Measurements from ENCODE around the gene PPP1R9A.
A peak's percentile ranks its signal among the peaks of the same experiment; 100 is the strongest.

PPP1R9A gene

DNA sequence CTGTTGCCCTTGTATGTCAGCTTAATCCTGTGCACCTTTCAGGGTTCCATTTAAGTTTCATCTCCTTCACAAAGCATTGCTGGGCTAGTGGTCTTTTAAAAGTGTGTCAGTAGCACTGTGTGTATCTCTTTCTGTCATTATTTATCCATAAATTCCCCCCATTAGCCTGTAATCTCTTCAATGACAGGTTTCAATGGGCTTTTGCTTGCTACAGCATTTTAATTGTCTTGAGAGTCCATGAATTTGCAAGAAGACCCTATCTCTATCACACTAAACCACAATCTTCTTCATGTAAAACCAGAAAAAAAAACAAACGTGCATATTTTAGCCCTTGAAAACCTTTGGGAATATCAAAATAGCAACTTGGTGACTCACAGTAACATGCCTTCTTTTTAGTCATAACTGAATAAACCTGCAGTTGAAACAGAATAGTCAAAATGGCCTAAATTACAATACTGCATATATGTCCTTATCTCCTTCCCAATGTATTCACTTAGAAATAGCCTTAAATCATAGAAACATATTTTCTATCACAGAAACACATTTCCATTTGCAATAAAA, 298.4 kb downstream of the PPP1R9A start:
- peak; percentile 75 for DNase-seq (ENCODE audit: low read depth)

DNA sequence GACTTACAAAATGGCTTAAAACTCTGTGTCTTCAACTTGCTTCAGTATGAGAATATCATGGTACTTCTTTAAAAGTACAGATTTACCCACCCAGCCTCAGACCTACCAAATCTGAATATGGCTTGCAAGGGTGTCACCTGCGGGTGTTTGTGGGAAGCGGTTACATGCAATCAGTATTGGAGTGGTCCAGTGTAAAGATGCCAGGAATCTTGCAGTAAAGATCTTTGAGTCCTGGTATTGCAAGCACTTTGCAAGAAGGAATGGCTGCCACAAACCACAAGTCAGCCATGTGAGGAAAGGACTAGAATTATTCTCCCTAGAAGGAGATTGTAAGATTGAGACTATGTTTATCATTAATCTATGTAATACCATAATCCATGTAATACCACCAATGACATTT, 301.9 kb downstream of the PPP1R9A start:
- no peak for DNase-seq (ENCODE audit: low read depth)

DNA sequence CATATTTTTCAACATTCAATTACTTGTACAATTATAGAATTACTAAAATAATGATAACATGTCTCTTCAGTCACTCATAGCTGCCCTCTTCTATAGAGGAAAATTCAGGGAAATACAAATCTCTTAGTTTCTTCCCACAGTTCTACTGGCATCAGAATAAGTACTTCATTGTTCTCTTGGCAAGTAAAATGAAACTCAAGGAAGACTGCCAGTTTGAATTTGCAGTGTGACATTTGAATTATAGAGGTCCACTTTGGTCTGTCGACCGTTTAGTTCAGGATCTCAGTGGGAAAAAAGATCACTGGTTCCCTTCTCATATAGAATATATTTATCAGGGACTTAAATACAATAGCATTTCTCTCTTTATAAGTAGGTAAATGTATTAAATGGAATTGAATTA, 302.4 kb downstream of the PPP1R9A start:
- DNase-seq (ENCODE audit: low read depth) = no peak

DNA sequence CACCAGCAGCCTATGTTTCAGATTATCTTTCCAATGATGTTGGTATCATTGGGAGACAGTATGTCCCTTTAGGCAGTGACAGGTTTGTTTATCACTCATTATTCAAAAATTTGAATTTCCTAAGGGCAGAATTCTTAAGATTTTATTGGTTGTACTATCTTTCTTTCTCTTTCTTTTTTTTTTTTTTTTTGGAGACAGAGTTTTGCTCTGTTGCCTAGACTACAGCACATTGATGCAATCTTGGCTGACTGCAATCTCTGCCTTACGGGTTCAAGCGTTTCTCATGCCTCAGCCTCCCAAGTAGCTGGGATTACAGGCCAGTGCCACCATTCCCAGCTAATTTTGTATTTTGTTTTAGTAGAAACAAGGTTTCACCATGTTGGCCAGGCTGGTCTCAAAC, 305.8 kb downstream of the PPP1R9A start:
- DNase-seq (ENCODE audit: low read depth) = no peak

DNA sequence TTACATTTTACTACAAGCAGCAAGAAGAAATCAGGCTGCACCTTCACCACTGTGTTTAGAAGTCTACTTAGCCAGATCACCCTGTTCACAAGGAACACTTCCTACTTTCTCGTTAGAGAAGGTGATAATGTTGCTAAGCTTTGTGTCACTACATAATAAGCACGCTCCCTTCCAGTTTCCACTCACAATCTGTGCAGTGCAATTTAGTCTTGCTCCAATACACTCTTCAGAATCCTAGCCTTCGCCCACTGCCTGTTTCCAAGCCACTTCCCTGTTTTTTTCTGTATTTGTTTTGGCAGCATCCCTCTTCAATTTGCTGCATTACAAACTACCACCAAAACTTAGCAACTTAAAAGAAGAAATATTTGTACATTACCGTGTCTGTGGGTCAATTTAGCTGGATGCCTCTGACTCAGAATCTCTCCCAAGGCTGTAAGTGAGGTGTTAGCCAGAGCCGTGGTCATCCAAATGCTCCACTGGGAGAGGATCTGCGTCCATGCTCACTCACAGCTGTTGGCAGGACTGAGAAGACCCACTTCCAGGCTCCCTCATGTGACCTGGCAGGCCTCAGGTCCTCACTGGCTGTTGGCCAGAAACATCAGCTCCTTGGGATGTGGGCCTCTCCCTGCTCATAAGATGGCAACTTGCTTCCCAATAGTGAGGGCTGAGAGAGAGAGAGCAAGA, 306.6 kb downstream of the PPP1R9A start:
- no peak for DNase-seq (ENCODE audit: low read depth)

DNA sequence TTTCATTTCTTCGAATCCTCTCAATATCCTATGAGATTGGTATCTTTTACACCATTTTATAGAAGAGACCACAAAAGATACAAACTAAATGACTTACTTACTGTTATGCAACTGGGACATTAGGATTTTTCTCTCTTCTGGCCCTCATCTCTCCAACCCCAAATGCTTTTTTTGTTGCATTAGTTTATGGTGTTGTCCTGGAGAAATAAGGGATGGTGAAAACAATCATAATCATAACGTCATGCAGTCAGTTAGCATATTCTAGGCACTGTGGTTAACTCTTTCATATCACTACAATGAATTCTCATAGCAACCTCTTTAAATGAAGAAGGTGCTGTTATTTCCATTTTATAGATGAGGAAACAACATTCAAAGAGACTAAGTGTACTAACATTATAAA, 312.3 kb downstream of the PPP1R9A start:
- DNase-seq (ENCODE audit: low read depth) = no peak

DNA sequence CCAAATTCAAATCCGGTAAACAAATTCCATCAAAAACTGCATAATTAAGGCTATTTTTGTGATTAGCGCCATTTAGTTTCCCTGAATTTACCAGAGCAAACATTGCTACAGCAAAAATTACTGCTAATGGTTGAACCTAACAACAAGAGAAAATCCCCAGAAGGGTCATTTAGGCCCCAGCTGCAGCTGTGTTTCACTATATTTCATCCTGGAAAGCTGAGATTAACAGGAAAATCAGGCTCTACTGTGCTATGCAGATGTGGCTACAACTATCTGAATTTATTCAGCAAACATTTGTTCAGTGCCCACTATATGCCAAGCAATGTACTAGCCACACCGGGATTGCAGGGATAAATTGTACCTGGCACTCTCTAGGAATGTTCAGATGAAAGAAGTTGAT, 312.9 kb downstream of the PPP1R9A start:
- DNase-seq (ENCODE audit: low read depth) = no peak

DNA sequence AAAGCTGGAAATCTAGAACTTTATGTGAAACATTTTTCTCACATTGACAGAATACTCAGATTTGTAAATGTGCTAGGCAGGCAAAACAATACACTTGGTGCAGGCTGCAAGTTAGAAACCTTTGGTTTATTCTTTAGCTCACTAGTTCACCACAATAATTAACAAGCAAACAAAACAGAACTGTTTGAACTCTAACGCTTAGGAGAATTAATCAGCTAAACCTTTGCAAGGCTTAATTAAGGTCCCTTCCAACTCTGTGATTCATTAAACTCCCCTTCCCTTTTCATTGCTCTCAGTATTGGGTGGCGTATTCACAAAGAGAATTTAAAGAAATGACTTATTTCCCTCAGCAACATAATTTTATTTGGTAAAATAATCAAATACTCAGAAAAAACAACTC, 317.9 kb downstream of the PPP1R9A start:
- no peak for DNase-seq (ENCODE audit: low read depth)

DNA sequence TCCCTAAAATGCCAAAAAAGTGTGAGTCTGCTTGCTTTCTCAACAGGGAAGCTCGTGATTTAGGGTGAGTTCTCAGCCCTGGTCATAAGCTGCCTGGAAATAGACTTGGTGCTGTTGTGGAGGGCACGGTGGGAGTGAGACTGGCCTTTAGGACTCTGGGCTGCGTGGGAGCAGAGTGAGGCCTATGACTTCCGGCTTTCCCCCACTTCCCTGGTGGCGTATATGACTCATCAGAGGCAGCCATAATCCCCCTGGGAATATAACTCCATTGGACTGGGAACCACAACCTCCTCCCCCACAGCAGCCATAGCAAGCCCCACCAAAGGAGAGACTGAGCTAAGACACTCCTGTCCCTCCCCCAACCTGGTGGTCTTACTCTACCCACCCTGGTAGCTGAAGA, 321.9 kb downstream of the PPP1R9A start:
- no peak for DNase-seq (ENCODE audit: low read depth)

DNA sequence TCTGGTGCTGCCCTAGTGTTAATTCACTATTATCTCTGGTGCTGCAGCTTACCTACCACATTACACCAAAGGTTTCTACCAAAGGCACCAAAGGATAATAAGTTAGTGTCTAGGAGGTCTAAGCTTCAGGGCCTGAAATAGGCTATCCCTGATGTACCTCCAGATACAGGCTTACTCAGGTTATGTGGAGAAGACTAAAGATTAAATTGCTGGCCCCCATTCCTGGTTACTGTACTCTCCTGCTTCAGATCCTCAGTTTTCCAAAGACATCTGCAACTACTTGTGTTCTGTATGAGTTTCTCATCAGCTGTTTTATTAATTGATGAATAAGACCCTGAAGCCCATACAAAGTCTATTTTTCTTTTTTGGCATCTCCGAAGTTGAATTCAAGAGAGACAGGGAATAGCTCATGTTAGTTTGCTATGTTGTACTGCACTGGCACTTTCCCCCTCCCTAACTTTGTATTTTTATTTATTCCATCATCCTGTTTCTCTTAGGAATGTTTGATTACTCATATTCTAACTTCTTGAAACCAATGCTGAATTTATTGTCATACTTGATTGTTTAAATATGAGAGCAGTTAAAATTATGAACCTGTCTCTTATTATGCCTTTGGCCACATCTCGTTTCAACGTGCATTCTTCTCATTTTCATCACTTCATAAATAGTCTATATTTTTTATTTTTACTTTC, 331.0 kb downstream of the PPP1R9A start:
- no peak for DNase-seq (ENCODE audit: low read depth)

DNA sequence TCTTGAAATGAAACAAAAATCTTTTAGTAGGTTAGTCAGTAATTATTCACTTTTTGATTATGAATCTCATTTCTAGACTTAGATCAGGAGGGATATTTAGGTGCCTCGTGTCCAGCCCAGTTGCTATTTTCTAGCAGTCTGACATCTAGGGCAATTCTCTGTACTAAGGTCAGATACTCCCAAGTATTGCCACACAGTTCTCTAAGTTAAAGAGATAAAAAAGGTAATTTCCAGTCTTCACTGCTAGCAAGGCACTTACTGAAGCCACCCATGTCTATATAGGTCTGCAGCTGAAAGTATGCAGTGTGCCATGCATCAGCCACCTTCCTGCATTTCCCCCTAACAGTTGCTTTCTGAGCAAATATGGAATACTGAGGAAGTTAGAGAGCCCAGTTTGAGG, 333.5 kb downstream of the PPP1R9A start:
- DNase-seq (ENCODE audit: low read depth) = no peak

DNA sequence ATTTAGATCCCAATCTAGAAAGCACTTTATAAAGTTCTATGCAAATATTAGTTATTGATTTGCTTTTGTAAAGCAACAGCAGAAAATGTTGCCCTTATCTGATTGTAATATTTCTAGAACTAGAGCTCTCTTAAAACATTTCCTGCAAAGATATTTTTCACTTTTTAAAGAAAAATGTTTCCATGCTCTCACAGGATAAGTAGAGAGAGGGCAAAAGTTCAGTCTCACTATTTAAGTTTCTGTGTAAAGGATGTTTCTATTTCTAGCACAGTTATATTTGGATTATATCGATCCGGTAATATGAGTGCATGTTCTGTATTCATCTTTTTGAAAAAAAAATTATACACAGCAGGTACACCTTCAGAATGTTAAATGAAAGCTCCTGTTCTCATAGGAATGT, 334.9 kb downstream of the PPP1R9A start:
- DNase-seq (ENCODE audit: low read depth) = no peak

DNA sequence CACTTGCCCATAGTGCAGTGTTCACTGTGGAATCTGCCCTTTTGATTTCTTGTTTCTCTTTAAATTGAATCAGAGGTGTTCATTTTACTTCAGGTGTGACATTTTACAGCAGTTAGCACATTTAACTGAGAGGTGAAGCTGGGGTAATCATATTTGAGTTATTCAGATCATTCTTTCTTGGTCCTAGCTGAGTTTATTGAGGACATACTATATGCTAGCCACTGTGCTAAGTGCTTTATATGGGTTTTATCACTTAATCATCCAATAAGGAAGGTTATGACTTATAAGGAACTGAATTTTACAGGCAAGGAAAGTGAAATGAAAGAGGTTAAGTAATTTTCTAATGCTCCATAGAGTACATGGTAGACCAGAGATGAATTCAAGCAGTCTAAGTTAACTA, 337.2 kb downstream of the PPP1R9A start:
- DNase-seq (ENCODE audit: low read depth) = no peak

DNA sequence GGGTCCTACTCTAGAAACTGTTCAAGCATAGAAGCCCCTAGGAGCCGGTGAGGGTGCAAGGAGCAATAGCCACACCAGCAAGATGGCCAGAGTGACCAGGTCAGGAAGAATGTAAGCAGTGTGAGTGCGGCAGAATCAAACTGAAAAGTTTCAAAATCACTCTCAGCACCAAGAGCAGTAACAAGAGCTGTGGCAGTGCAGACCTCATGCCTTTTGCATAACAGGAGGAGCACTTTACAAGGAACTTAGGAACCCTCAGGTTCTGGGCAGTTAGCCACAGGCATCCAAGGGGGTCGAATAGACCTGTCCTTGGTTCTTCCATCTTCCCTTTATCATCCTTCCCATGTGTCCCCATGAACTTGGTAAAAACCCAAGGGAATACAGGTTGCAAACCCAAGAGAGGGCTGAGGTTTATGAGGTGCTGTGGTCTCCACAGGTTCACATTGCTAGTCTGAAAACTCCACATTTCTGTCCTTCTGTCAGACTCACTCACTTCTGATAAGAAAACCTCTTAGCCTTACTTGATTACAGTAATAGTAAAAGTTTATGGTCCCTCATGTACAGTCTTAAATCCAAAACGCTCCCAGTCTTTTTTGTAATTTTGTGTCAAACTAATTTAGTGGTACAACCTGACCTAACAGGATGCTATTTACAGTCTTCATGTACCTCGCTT, 338.6 kb downstream of the PPP1R9A start:
- no peak for DNase-seq (ENCODE audit: low read depth)

DNA sequence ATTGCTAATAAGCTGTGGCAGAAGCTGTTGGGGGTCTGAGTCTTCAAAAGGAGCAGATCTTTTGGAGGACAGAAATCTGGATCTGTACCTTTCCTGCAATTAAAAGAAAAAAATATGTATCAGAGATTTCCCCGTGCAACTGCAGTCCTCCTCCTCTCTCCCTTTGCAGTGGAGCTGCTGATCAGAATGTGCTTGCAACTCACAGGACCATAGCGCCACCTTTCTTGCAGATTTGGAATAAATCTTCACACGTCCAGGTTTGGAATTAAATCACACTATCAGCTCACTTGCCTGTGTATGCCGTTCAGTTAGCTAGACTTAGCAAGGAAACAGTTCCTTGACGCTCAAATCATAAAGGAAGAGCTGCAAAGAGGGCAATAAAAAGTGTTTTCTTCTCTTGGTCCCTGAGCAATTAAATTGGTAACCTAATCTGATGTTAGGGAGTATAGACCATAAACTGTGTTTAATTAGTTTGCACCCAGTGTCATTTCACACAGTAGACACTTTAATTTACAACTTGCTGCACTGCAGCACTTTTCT, 339.5 kb downstream of the PPP1R9A start:
- DNase-seq (ENCODE audit: low read depth) = peak; percentile 33

DNA sequence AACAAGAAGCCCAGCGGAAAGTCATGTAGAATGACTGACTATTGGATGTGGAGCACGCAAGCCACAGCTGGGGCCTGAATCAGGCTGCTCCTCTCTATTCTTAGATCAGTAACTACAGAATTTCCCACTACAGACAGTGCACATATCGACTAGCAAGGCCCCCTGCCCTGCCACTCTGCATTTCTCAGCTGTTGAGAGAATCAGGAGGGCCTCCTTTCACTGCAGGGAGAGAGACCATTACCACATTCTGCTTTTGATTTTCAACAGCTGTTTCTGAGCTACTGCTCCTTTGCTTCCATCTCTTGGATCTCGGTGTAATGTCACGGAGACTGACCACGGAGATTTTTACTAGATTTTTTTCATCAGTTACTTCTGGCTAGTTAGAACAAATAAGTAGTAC, 343.2 kb downstream of the PPP1R9A start:
- no peak for DNase-seq (ENCODE audit: low read depth)

DNA sequence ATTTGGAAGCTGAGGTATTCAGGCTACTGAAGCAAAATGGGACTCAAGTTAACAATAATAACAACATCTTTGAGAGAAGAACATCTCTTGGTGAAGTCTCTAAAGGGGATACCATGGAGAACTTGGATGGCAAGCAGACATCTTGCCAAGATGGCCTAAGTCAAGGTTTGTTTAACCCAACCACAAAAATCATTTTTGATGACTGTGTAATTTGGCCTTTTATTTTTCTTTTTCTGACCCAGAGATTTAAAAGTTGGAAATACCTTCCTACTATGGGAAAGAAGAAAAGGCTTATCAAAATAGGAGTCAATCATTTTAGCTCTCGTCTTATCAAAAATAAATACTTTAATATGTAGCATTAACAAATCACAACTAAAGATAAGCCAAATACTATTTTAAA, 344.6 kb downstream of the PPP1R9A start:
- no peak for DNase-seq (ENCODE audit: low read depth)

DNA sequence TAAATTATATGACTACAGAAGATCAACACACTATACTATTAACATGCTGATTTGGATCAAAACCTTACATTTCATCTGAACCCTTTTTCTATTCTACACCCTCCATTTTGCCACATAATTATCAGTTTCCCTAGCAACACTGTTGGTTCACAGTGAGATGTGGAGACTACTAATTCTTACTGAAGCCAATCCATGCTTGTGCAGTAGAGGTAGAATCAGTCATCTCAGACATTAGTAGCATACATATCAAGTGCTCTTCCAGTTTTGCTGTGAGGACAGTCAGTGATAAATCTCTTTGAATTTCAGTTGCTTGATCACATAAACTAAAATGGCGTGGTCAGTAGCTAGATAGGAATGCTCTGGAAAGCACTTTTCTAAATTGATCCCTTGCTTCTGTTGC, 346.6 kb downstream of the PPP1R9A start:
- DNase-seq (ENCODE audit: low read depth) = no peak

DNA sequence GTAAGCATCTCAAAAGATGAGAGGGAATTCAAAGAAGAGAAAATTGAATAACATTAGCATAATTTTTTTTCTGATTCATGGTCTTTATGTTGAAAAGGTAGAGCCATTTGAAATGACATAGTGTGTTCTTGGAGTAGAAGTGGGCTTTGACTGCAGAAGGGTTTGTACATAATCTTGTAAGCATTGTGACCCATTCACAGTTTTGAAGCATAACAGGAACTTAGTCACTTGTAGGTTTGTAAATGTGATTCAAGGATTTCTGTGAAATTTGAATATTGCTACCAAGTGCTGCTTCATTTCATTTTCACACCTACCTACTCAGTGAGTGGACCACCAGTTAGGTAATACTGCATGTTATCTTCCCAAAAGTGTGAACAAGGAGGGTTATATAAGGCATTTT, 348.3 kb downstream of the PPP1R9A start:
- DNase-seq (ENCODE audit: low read depth) = no peak

DNA sequence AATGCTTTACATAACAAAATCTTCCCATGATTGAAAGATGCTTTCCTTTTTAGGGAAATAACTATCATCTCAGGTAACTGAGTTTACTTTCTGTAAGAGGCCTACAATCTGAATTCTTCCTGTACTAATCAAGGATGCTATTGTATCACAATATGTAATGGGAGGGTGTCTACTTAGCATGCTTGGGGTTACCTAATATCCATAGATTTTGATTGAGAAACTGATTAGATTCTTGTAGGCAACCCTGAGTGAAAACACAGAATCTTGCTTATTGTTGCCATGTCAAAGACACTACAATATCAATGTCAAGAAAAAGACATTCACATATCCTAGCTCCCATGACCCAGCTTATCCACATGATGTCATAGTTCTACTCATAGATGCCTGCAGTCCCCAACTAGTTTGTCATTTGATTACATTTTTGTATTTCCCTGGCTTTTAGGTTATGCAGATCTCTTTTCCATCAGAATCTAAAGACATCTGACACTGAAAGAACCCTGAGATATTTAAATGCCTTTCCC, 354.6 kb downstream of the PPP1R9A start:
- no peak for DNase-seq (ENCODE audit: low read depth)

DNA sequence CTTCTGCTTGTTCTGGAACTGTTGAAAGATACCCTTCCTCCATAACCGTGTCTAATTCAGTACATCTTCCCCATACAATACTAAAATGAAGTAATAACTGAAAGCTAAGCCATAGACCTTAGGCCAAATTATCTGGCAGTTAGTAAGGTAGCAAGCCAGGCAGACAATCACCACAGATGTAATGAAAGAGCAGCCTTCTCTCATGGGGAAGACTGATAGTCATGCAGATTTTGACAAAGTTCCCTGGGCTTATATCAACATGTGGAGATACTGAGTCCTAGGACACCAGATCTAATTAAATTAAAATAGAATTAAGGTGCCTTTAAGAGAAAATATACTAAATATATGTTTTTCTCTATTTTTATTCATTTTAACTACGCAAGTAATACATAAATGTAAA, 355.5 kb downstream of the PPP1R9A start:
- no peak for DNase-seq (ENCODE audit: low read depth)

DNA sequence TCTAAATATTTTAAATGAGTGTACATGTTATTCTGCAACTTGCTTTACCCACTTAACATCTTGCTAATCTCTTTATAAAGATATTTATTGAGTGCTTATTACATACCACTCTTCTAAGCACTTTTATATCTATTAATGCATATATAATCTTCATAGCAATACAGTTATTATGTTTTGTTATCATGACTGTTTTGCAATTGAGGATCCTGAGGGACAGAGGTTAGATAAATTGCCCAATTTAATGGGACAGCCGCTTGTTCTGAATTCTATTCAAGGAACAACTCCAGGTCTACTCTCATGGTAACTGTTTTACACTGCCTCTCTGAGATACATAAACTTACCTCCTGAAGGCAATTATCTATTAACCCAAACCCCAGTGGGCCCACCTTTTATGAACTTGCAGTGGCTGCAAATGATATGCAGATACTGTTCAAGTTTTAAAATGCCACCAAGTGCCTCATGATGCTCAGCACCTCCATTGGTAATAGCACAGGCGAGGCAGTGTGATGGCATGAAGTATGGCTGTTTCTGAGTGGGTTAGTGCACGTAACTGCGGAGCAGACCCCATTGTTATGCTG, 356.5 kb downstream of the PPP1R9A start:
- no peak for DNase-seq (ENCODE audit: low read depth)

Measured in HS-5 (cell line).